ENCODE data around the gene SERPINB1. TPM values are rescaled to one million over a fixed set of nuclear protein-coding genes. Genes with fewer than 3 reads are reported as not detected.

The SERPINB1 gene
- total RNA-seq, 2 experiments from 2014 or later, result 55.1 to 57.1 TPM

GRCh38 chr6:2800552-2801316 lies 40.9 kb downstream of the SERPINB1 start:
- H3K27ac Mint-ChIP-seq, result no peak overlapping the region
- peaks cover 27% of the 10 kb centered on the region for H3K4me1 Mint-ChIP-seq (ENCODE audit: low read depth)
- POLR2A ChIA-PET, result no interaction called here
- H3K36me3 Mint-ChIP-seq (ENCODE audit: low read depth), result no peaks in the 10 kb centered on the region
- CTCF ChIA-PET, result interaction anchor here (0.9 to 1.0 kb wide), 3 partner anchors 9 to 45 kb away, joined by 3 to 5 read pairs (median 3); no protein-coding TSS in a partner anchor
- ATAC-seq (no peak), DNase-seq (no peak)
- H3K27me3 Mint-ChIP-seq (ENCODE audit: low read depth), result no peaks in the 10 kb centered on the region
- no peaks in the 10 kb centered on the region for H3K9me3 Mint-ChIP-seq (ENCODE audit: insufficient read depth)
- no peak overlapping the region for H3K4me3 Mint-ChIP-seq

GRCh38 chr6:2799936-2800527 lies 41.6 kb downstream of the SERPINB1 start:
- ChIA-PET CTCF (interaction anchor here (0.9 to 1.0 kb wide), 3 partner anchors 9 to 46 kb away, joined by 3 to 5 read pairs (median 3); no protein-coding TSS in a partner anchor), POLR2A (no interaction called here)
- peak; percentile 32 for DNase-seq
- Mint-ChIP-seq H3K36me3 (ENCODE audit: low read depth) (no peaks in the 10 kb centered on the region), H3K27me3 (ENCODE audit: low read depth) (no peaks in the 10 kb centered on the region), H3K4me1 (ENCODE audit: low read depth) (peaks cover 30% of the 10 kb centered on the region), H3K4me3 (no peak overlapping the region), H3K9me3 (ENCODE audit: insufficient read depth) (no peaks in the 10 kb centered on the region), H3K27ac (no peak overlapping the region)
- peak; percentile 38 for ATAC-seq

GRCh38 chr6:2798586-2799134 lies 43.0 kb downstream of the SERPINB1 start:
- Mint-ChIP-seq H3K4me1 (ENCODE audit: low read depth) (peaks cover 37% of the 10 kb centered on the region), H3K27me3 (ENCODE audit: low read depth) (no peaks in the 10 kb centered on the region), H3K9me3 (ENCODE audit: insufficient read depth) (no peaks in the 10 kb centered on the region), H3K36me3 (ENCODE audit: low read depth) (no peaks in the 10 kb centered on the region), H3K4me3 (no peak overlapping the region), H3K27ac (no peak overlapping the region)
- no peak for DNase-seq
- ChIA-PET POLR2A (interaction anchor here (1.0 kb wide), 1 partner anchor 43 kb away, joined by 3 read pairs; the partner anchor contains the start of gene SERPINB1), CTCF (no interaction called here)
- no peak for ATAC-seq

GRCh38 chr6:2797564-2798031 lies 44.1 kb downstream of the SERPINB1 start:
- no peak overlapping the region for H3K4me3 Mint-ChIP-seq
- peaks cover 47% of the 10 kb centered on the region for H3K4me1 Mint-ChIP-seq (ENCODE audit: low read depth)
- ATAC-seq (no peak), DNase-seq (no peak)
- H3K9me3 Mint-ChIP-seq (ENCODE audit: insufficient read depth), result no peaks in the 10 kb centered on the region
- H3K36me3 Mint-ChIP-seq (ENCODE audit: low read depth), result no peaks in the 10 kb centered on the region
- ChIA-PET CTCF (interaction anchor here (1.0 kb wide), 1 partner anchor 114 kb away, joined by 3 read pairs; no protein-coding TSS in a partner anchor), POLR2A (interaction anchor here (0.7 to 1.0 kb wide), 2 partner anchors 44 to 256 kb away, joined by 3 read pairs; partner anchors contain the start of gene SERPINB1)
- H3K27me3 Mint-ChIP-seq (ENCODE audit: low read depth), result no peaks in the 10 kb centered on the region
- peak overlapping the region; percentile 61 for H3K27ac Mint-ChIP-seq

GRCh38 chr6:2796861-2797260 lies 44.8 kb downstream of the SERPINB1 start:
- ChIA-PET POLR2A (interaction anchor here (0.7 kb wide), 1 partner anchor 257 kb away, joined by 3 read pairs; no protein-coding TSS in a partner anchor), CTCF (interaction anchor here (1.0 kb wide), 1 partner anchor 115 kb away, joined by 3 read pairs; no protein-coding TSS in a partner anchor)
- DNase-seq (no peak), ATAC-seq (no peak)
- Mint-ChIP-seq H3K36me3 (ENCODE audit: low read depth) (no peaks in the 10 kb centered on the region), H3K9me3 (ENCODE audit: insufficient read depth) (no peaks in the 10 kb centered on the region), H3K4me3 (no peak overlapping the region), H3K4me1 (ENCODE audit: low read depth) (peaks cover 54% of the 10 kb centered on the region), H3K27ac (no peak overlapping the region), H3K27me3 (ENCODE audit: low read depth) (no peaks in the 10 kb centered on the region)

- ChIA-PET POLR2A (no interaction called here), CTCF (interaction anchor here (1.0 to 1.6 kb wide), 2 partner anchors 116 to 136 kb away, joined by 3 to 4 read pairs; no protein-coding TSS in a partner anchor)
- Mint-ChIP-seq H3K27me3 (ENCODE audit: low read depth) (no peaks in the 10 kb centered on the region), H3K9me3 (ENCODE audit: insufficient read depth) (no peaks in the 10 kb centered on the region), H3K27ac (no peak overlapping the region), H3K4me1 (ENCODE audit: low read depth) (peaks cover 58% of the 10 kb centered on the region), H3K4me3 (no peak overlapping the region), H3K36me3 (ENCODE audit: low read depth) (no peaks in the 10 kb centered on the region)
- ATAC-seq (no peak), DNase-seq (no peak)
Observed at GRCh38 chr6:2795956-2796355, 45.7 kb downstream of the SERPINB1 start.

GRCh38 chr6:2795162-2795561 lies 46.5 kb downstream of the SERPINB1 start:
- Mint-ChIP-seq H3K4me3 (no peak overlapping the region), H3K9me3 (ENCODE audit: insufficient read depth) (no peaks in the 10 kb centered on the region), H3K27me3 (ENCODE audit: low read depth) (no peaks in the 10 kb centered on the region), H3K4me1 (ENCODE audit: low read depth) (peaks cover 55% of the 10 kb centered on the region), H3K27ac (no peak overlapping the region), H3K36me3 (ENCODE audit: low read depth) (no peaks in the 10 kb centered on the region)
- DNase-seq, result no peak
- ATAC-seq, result no peak
- ChIA-PET POLR2A (no interaction called here), CTCF (interaction anchor here (1.6 kb wide), 1 partner anchor 136 kb away, joined by 4 read pairs; no protein-coding TSS in a partner anchor)

GRCh38 chr6:2794171-2794730 lies 47.4 kb downstream of the SERPINB1 start:
- ATAC-seq (no peak), DNase-seq (no peak)
- ChIA-PET POLR2A (interaction anchor here (1.4 to 1.8 kb wide), 2 partner anchors 47 to 196 kb away, joined by 4 to 7 read pairs; partner anchors contain the start of gene SERPINB1), CTCF (interaction anchor here (1.0 to 2.1 kb wide), 10 partner anchors 22 to 138 kb away, joined by 3 to 12 read pairs (median 4); partner anchors contain the start of gene SERPINB1)
- no peak overlapping the region for H3K27ac Mint-ChIP-seq
- H3K27me3 Mint-ChIP-seq (ENCODE audit: low read depth), result no peaks in the 10 kb centered on the region
- no peaks in the 10 kb centered on the region for H3K36me3 Mint-ChIP-seq (ENCODE audit: low read depth)
- H3K9me3 Mint-ChIP-seq (ENCODE audit: insufficient read depth), result no peaks in the 10 kb centered on the region
- H3K4me3 Mint-ChIP-seq, result no peak overlapping the region
- peaks cover 46% of the 10 kb centered on the region for H3K4me1 Mint-ChIP-seq (ENCODE audit: low read depth)

- Mint-ChIP-seq H3K27me3 (ENCODE audit: low read depth) (no peaks in the 10 kb centered on the region), H3K36me3 (ENCODE audit: low read depth) (no peaks in the 10 kb centered on the region), H3K4me1 (ENCODE audit: low read depth) (peaks cover 46% of the 10 kb centered on the region), H3K27ac (peak overlapping the region; percentile 85), H3K4me3 (no peak overlapping the region), H3K9me3 (ENCODE audit: insufficient read depth) (no peaks in the 10 kb centered on the region)
- ChIA-PET POLR2A (interaction anchor here (1.4 to 1.8 kb wide), 2 partner anchors 48 to 197 kb away, joined by 4 to 7 read pairs; partner anchors contain the start of gene SERPINB1), CTCF (interaction anchor here (0.9 to 2.1 kb wide), 14 partner anchors 13 to 197 kb away, joined by 3 to 12 read pairs (median 4); partner anchors contain the start of gene SERPINB1)
- peak; percentile 49 for DNase-seq
- peak; percentile 63 for ATAC-seq
Observed at GRCh38 chr6:2793534-2794151, 48.0 kb downstream of the SERPINB1 start.

- CTCF ChIA-PET, result interaction anchor here (0.9 to 2.7 kb wide), 29 partner anchors 10 to 261 kb away, joined by 3 to 79 read pairs (median 7); partner anchors contain the start of genes SERPINB1 and SERPINB6
- H3K36me3 Mint-ChIP-seq (ENCODE audit: low read depth), result peaks cover 6% of the 10 kb centered on the region
- POLR2A ChIA-PET, result interaction anchor here (1.4 to 1.5 kb wide), 2 partner anchors 49 to 198 kb away, joined by 4 to 10 read pairs; partner anchors contain the start of gene SERPINB1
- no peak overlapping the region for H3K4me3 Mint-ChIP-seq
- peaks cover 42% of the 10 kb centered on the region for H3K4me1 Mint-ChIP-seq (ENCODE audit: low read depth)
- no peaks in the 10 kb centered on the region for H3K27me3 Mint-ChIP-seq (ENCODE audit: low read depth)
- no peaks in the 10 kb centered on the region for H3K9me3 Mint-ChIP-seq (ENCODE audit: insufficient read depth)
- DNase-seq (no peak), ATAC-seq (no peak)
- H3K27ac Mint-ChIP-seq, result no peak overlapping the region
Observed at GRCh38 chr6:2792330-2793110, 49.1 kb downstream of the SERPINB1 start.
